H54 (cell line): Measurements from ENCODE around the gene NCOA3.

Experiments
- DNase-seq: peaks from one replicate; pipeline ENCODE4 v3.0.0; 2011; ENCODE audit warnings: low spot score, mixed read lengths; ENCODE audit not compliant: insufficient read length
- FAIRE-seq: peaks from 3 replicates; lab custom pipeline; 2011; peaks lifted over from hg19 to GRCh38; lab: Jason Lieb, UNC
- POLR2A ChIP-seq: IDR thresholded peaks from 2 replicates; pipeline ENCODE4 v1.6.1; 2011; ENCODE audit warnings: low read depth, mild to moderate bottlenecking, low read length

The NCOA3 gene

DNA sequence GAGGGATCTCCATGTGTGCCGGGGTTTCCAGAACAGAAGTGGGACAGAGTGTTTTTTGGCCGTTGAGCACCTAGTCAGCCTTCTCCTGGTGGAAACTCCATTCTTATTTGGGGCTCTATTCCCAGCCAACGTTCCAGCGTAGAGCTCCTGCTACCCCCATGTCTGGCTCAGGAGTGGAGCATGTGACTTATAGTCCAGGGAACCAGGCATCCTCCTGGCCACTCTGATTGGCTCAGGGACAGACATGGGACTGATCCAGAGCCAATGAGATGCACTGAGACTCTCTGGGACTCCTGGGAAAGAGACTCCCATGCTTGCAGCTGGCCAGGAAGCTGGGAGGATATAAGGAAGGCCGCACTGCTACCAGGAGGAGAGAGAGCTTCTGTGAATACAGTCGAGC, 196.5 kb downstream of the NCOA3 start:
- no peak for TF ChIP-seq POLR2A
- FAIRE-seq = no peak
- no peak for DNase-seq

DNA sequence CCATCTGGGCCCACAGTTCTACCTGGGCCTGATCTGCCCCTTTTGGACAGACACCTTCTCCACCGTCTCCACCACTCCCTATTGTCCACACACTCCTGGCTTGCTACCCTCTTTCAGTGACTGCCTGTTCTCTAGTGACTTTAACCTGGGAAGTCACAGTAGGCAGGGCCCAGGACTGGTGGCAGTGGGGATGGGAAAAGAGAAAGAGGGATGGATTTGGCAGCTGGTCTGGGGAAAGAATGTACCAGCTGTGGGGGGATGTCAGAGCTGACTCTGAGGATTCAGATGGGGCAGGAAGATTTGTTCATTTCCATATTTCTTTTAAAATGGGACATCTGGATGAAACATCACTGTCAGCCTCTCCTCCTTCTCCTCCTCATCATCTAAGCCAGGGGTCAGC, 198.1 kb downstream of the NCOA3 start:
- DNase-seq (no peak), FAIRE-seq (no peak)
- TF ChIP-seq POLR2A = no peak

DNA sequence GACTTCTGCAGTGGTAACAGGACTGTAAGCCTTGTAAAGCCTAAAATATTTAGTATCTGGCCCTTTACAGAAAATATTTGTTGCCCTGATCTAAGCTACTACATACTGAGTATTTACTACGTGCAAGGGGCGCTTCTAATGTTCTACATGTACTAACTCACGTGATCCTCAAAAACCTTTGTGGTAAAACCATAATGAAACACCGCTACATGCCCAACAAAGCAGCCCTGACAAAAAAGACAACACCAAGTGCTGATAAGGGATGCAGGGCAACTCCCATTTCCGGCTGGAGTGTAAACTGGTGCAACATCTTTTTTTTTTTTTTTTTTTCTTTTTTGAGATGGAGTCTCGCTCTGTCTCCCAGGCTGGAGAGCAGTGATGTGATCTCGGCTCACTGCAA, 198.6 kb downstream of the NCOA3 start:
- no peak for DNase-seq
- no peak for TF ChIP-seq POLR2A
- no peak for FAIRE-seq

DNA sequence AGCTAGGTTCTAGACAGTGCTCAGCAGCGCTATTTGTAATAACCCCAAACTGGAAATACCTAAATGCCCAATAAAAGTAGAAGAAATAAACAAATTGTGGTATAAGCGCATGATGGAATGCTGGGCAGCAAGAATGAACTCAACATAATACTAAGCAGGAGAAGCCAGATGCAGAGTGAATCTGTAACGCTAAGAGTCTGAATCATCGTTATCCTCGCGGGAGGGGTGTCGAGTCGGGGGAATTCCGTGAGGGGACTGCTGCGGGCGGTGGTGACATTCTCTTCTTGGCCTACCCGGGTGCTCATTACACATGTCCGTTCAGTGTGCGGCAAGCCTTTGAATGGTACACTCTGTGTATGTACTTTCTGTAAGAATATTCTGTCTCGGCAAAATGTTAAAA, 199.9 kb downstream of the NCOA3 start:
- DNase-seq = no peak
- TF ChIP-seq POLR2A = no peak
- no peak for FAIRE-seq

DNA sequence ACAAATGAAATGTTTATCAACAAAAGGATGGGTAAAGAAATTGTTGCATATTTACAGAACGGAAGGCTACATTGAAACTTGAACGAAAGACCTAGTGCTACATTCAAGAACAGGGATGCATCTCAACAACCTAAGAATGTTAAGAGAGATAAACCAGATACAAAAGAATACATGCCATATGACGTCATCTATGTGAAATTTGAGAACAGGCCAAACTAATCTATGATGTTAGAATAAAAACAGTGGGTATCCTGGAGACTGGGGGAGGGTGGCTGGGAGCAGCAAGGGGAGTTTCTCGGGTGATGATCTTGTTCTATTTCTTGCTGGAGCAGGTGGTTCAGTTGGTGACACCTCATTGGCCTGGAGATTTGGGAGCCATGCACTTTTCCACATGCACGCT, 202.1 kb downstream of the NCOA3 start:
- no peak for TF ChIP-seq POLR2A
- no peak for FAIRE-seq
- DNase-seq = no peak

DNA sequence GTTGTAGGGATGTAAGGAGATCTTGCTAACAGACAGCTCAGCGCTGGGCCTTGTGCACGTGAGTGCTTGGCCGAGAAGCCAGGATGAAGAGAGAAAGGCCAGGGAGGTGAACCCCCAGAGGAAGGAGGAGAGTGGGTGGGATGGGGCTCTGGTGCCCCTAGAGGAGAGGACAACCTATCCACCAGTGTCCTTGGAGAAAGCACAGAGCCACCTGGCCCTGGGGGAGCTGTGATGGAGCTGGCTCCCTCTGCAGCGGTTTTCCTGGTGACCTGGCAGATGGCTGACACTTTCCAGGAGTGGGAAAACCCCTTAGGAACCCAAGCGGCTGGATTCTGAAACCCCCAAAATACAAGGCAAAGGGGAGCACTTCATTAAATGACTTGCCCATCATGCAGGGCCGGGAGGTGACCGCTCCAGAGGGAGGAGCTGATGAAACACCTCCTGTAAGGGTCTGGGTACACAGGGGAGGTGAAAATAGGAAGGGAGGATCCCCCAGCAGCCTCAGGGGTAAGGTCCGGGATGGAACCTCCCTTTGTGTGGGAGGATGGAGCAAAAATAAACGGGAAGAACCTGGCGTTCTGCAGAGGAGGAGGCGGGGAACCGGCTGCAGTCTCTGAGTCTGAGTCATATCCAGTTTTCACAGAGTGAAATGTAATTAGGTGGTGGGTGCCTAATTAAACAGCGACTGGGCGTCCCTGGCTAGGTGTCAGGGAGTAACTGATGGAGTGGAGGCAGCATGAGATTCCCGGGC, 203.2 kb downstream of the NCOA3 start:
- DNase-seq = no peak
- FAIRE-seq = no peak
- TF ChIP-seq POLR2A = no peak

DNA sequence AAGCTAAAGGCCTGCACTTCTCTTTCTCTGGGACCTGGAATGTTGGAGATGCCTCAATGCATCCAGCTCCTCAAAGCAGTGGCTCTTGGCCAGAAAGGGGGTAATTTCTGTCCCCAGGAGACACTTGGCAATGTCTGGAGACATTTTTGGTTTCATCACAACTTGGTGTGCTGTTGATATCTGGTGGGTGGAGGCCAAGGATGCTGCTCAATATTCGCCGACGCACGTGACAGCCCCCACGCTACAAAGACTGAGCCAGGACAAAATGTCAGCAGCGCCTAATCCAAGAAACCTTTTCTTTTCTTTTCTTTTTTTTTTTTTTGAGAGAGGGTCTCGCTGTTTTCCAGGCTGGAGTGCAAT, 203.8 kb downstream of the NCOA3 start:
- DNase-seq = no peak
- no peak for FAIRE-seq
- TF ChIP-seq POLR2A = no peak

DNA sequence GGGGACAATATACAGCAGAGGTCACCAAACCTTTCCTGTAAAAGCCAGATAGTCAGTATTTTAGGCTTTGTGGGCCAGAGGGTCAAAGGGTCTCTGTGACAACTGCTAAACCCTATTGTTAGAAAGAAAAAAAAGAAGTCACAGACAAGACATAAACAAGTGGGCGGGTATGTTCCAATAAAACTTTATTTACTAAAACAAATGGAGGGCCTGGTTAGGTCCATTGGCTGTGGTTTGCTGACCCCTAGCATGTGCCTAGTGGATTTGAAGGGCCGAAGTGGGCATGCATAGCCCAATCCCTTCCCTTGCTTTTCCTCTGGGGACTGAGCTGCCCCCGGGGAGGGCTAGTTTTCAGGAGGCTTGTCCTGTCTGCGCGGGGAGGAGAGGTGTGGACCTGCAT, 204.7 kb downstream of the NCOA3 start:
- no peak for FAIRE-seq
- no peak for TF ChIP-seq POLR2A
- DNase-seq = no peak
